ENCODE results near the gene MALT1.
A peak's percentile ranks its signal among the peaks of the same experiment; 100 is the strongest.
"Not testable (repeated sequence)": the region's sequence is repeated elsewhere in the genome, so short reads cannot be mapped to it uniquely, and the experiment has no call there.

Gene MALT1

GRCh38 chr18:58726671-58727070 lies 55.4 kb downstream of the MALT1 start:
- no peak for DNase-seq (ENCODE audit: low read depth, low spot score)
- H3K27ac ChIP-seq: no peak overlapping the region

DNA sequence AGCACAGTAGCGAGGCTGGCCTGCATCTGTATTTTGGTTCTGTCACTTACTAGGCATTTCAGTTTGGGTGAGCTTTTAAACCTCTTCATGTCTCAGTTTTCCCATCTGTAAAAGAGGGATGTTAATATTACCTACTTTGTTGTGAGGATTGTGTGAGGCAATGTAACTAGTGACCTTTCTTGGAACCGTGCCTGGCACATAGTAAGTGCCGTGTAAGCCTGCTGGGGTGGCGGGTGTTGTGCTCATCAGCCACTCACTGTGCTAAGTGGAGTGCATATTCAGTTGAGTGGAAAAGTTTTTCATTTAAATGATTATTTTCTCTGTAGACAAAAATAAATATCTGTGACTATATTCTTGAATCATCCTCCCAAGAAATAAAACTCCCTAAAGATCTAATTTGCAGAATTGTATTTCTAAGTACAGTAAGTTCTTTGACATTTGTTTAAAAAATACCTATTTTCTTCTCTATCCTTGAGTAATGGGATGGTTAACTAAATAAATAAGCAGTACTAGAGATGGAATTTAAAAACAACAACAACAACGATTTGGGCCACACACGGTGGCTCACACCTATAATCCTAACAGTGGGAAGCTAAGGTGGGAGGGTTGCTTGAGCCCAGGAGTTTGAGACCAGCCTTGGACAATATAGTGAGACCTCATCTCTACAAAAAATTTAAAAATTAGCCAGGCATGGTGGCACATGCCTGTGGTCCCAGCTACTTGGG lies 56.7 kb downstream of the MALT1 start:
- H3K27ac ChIP-seq: no peak overlapping the region
- DNase-seq (ENCODE audit: low read depth, low spot score): no peak

DNA sequence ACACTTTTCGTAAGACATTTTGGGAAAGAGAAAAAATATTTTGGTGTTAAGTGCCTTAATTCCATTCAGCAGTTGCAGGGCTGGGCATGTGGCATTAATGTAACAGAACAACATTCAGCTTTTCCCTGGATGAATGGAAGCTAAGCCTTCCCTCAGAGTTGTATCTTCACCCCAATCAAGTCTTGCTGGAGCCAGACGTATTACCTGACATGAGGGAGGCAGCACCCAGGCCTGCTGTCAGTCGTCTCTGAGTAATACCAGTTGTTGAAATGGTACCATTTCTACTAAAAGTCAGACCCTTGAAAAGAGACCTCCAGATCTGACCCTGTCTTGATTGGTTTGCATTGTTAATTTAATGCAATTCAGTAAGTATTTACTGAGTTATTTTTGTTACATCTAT lies 57.5 kb downstream of the MALT1 start:
- DNase-seq (ENCODE audit: low read depth, low spot score): no peak

GRCh38 chr18:58730618-58731017 lies 59.4 kb downstream of the MALT1 start:
- DNase-seq (ENCODE audit: low read depth, low spot score): no peak
- H3K27ac ChIP-seq: no peak overlapping the region

More for the DNA sequence above, 57.5 kb downstream of the MALT1 start:
- no peak overlapping the region for H3K27ac ChIP-seq

DNA sequence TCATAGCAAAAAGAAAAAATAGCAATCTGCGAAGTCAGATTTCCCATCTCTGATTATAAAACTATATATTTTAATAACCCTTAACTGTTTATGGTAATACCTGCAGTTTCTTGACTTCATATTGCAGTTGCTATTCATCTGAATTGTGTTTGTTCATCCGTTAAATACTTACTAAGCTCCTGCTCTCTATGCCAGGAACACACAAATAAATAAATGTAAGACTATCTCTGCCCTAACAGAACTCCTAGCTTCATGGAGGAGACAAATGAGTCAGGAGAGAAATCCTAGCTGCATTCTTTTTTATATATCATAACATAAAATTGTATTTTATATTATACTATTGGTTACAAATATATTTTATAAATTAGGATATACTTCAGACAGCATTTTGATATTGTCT lies 61.2 kb downstream of the MALT1 start:
- DNase-seq (ENCODE audit: low read depth, low spot score): no peak
- H3K27ac ChIP-seq: no peak overlapping the region

DNA sequence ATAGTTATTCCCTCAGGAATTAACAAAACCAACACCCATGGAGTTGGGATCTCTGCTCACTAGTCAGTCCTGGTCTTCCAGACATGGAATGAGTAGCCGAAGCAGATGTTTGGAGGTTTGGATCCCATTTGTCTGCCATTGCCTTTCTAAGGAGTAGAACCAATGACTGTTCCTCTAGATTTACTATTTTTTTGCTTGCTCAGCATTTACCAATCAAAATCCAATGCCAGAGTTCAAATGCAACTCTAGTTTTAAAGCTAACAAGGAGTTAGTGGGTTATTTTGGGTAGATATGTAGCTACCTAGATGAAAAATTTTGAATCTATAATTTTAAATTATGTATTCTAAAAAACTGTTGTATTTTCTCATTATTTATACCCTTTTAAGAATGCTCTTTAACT lies 62.6 kb downstream of the MALT1 start:
- H3K27ac ChIP-seq: no peak overlapping the region
- DNase-seq (ENCODE audit: low read depth, low spot score): no peak

- no peak overlapping the region for H3K27ac ChIP-seq
- DNase-seq (ENCODE audit: low read depth, low spot score): no peak
Observed at GRCh38 chr18:58738322-58738721, 67.1 kb downstream of the MALT1 start.

DNA sequence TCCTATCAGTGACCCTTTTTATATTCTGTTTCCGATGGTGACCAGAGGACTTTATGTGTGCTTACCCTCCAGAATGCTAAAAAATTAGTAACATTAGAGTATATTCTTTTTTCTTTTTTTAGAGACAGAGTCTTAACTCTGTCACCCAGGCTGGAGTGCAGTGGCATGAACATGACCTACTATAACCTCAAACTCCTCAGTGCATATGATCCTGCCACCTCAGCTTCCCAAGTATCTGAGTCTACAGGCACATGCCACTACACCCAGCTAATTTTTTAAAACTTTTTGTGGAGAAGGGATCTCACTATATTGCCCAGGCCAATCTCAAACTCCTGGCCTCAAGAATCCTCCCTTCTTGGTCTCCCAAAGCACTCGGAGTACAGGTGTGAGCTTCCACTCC lies 74.6 kb downstream of the MALT1 start:
- DNase-seq (ENCODE audit: low read depth, low spot score): no peak
- no peak overlapping the region for H3K27ac ChIP-seq

GRCh38 chr18:58748899-58749595 lies 77.8 kb downstream of the MALT1 start:
- no peak overlapping the region for H3K27ac ChIP-seq
- DNase-seq (ENCODE audit: low read depth, low spot score): no peak

GRCh38 chr18:58753976-58754375 lies 82.7 kb downstream of the MALT1 start:
- no peak for DNase-seq (ENCODE audit: low read depth, low spot score)
- peak overlapping the region; percentile 46 for H3K27ac ChIP-seq

GRCh38 chr18:58754544-58755068 lies 83.3 kb downstream of the MALT1 start:
- H3K27ac ChIP-seq: peak overlapping the region; percentile 46
- no peak for DNase-seq (ENCODE audit: low read depth, low spot score)

DNA sequence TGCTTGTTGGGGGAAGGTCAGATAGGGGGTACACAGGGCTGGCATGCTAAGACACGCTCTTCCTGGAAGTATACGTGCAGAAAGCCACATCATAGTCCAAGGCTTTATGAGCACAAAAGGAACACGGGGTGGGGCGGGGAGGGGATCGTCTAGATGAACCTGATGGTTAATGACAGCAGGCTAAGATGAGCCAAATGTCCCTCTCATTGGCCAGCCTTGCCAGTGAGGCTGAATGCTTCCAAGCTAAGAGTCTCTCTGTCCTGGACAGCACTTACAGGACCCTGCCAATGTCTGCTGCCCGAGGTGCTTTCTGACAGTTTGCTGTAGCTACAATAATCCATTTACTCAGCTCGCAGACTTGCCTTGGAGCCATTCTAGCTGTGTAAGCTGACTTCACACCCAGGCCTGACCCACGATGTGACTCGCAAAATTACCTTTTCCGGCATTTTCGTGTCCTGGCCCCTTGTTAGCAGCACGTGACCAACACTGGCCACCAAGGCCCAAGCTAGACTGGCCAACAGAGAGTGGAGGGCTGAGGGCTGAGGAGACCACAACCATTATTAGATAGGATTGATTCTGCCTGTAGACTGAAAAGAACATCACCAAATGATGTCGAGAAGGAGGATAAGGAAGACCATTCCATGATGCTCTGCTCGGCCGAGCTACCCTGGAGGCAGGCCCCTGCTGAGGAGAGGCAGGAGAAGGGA lies 84.2 kb downstream of the MALT1 start:
- peak overlapping the region; percentile 46 for H3K27ac ChIP-seq
- DNase-seq (ENCODE audit: low read depth, low spot score): no peak

- DNase-seq (ENCODE audit: low read depth, low spot score): no peak
- no peak overlapping the region for H3K27ac ChIP-seq
Observed at GRCh38 chr18:58756148-58756547, 84.9 kb downstream of the MALT1 start.

- H3K27ac ChIP-seq: no peak overlapping the region
- DNase-seq (ENCODE audit: low read depth, low spot score): no peak
Observed at GRCh38 chr18:58756596-58757240, 85.5 kb downstream of the MALT1 start.

DNA sequence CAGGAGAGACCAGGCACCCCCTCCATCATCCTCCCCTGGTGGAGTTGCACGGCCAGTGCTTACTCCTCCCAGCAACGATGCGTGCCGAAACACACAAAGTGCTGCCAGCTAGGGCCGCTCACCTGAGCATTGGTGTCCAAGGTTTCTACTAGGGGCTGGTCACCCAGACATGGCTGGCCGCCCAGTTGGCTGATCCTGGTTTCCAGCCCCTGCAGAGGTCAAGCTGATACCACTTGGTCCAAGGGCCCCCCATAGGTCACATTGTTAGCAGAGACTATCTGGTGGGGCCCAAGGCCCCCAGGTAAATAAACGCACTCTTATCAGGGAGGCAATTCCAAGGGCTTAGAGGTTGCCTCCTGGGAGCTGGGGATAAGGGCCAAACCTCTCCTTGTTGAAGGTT lies 86.1 kb downstream of the MALT1 start:
- not testable (repeated sequence) for H3K27ac ChIP-seq; DNase-seq (ENCODE audit: low read depth, low spot score)

DNA sequence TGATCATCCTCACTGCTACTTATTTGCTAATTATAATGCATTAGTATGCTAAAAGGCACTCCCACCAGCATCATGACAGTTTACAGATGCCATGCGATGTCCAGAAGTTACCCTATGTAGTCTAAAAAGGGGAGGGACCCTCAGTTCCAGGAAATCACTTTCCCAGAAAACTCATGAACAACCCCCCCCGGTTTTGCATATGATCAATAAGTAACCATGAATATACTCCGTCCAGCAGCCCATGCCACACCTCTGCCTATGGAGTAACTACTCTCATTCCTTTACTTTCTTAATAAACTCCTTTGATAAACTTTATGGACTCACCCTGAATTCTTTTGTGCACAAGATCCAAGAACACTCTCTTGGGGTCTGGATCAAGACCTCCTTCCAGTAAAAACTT lies 86.8 kb downstream of the MALT1 start:
- no peak for DNase-seq (ENCODE audit: low read depth, low spot score)
- no peak overlapping the region for H3K27ac ChIP-seq

DNA sequence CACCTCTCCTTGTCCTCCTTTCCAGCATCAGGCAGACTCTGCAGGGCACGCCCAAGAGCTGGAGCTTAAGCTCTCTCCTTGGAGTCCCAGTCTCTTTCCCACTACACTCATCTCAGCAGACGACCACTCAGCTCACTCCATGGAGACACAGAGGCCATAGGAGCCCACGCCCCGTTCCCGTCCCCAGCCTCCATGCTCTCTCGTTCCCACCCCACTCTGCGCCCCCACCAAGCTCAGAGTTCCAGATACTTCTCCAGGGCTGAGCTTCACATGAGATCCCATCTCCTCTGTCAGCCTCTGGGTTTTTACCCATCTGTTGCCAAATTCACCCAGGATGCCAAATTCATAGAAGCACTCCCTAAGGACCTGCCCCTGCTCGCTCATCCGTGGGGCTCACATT lies 87.3 kb downstream of the MALT1 start:
- no peak for DNase-seq (ENCODE audit: low read depth, low spot score)
- no peak overlapping the region for H3K27ac ChIP-seq

GRCh38 chr18:58761241-58761969 lies 90.1 kb downstream of the MALT1 start:
- no peak for DNase-seq (ENCODE audit: low read depth, low spot score)
- no peak overlapping the region for H3K27ac ChIP-seq

- no peak for DNase-seq (ENCODE audit: low read depth, low spot score)
- no peak overlapping the region for H3K27ac ChIP-seq
Observed at GRCh38 chr18:58761970-58762780, 90.9 kb downstream of the MALT1 start.
